Activated T-cell treated with anti-CD3 and anti-CD28 coated beads, Interleukin-2, amount 50 U/mL, for 1 hour (primary cell): ENCODE results near the gene RGS12.

Source experiments
- DNase-seq: peaks from one replicate; pipeline ENCODE4 v3.0.0-alpha.2; 2020

Gene RGS12

DNA sequence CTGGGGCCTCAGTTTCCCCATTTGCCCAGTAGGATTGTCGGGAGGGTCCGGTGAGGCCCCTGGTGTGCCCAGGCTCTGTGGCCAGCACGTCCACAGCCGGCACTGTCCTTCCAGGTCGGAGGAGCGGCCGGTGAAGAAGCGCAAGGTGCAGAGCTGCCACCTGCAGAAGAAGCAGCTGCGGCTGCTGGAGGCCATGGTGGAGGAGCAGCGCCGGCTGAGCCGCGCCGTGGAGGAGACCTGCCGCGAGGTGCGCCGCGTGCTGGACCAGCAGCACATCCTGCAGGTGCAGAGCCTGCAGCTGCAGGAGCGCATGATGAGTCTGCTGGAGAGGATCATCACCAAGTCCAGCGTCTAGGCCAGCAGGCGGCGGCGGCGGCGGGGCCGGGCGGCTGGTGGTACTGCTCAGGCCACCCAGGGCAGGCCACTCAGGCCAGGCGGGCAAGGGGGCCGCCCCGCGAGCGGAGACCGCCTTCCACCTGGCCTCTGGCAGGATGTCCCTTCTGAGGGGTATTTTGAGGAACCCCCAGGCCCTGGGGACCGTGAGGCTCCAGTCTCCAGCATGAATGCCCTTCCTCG is 37.1 kb upstream of the RGS12 start:
- peak; percentile 8 for DNase-seq

DNA sequence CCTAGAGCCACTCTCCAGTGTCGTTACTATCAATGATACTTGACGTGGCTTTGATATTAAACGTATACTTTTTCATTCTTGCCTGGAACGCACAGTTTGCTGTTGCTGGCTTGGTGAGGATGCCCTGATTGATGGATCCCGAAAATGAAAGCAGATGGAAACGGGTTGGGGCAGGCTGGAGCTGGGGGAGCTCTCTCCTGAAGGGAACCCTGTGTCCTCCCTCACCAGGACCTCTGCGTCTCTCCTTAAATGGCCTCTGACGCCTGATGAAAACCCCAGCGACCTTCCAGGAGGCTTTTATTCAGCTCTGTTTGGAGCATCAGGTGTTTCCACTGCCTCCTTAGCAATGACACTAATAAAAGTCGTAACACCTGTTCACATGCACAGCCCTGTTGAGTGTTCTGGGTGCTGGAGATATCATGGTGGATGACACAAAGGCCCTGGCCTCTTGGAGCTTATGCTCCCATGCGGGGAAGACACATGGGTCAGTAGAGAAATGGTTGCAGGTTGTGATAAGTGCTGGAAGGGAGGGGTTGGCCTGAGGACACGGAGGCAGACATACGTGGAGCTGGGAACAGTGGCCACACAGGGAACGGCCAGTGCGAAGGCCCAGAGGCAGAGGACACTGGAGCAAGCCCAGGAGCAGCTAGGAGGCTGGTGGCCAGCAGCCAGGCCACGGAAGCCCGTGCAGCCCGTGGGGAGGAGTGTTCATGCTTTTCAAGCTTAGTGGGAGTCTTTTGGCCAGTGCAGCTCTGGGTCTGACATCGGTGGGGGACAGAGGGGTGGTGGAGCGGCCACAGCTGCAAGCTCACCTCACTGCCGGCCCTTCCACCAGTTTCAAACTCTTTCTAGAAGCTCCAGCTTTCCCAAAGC is 36.4 kb upstream of the RGS12 start:
- DNase-seq, result peak; percentile 14

- peak; percentile 1 for DNase-seq
Measured at GRCh38 chr4:3257103-3257555, 35.7 kb upstream of the RGS12 start.

DNA sequence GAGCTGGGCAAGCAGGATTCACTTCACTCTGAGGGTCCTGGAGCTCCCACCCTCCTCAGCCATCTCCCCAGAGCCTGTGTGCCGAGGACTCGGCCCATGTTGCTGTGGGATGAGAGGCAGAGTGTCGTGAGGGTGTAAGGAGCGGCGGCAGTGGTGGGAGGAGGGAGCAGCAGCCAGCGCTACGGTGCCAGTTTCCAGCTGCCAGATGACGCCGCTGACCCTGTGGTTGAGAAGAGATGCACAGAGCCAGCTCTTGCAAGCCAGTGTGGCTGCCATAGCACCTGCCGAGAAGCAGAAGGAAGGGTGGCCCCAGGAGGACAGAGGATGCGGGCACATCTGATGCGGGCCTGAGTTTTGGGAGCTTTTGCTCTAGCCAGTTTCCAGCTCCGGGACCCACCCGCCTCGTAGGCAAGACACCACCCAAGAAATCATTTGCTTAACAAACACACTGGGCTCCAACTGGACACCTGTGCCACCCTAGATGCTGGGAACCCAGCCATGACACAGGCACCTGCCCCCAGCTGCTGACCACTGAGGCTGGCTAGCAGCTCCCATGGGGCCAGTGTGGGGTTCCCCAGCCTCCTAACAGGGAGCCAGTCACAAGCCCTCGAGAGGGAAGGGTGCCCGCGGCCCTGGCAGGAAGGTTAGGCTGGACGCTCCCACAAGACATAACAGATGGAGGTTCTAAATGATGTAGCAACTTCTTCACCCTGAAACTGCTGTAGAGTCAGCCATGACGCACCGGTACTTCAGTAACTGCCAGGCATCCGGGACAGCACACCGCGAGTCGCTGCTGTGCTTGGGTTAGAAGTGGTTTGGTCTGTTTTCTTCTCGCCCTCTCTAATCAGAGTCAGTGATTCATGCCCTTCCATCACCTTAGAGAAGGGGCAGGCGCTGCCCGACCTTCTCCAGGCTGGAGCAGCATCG is 35.0 kb upstream of the RGS12 start:
- peak; percentile 5 for DNase-seq

DNA sequence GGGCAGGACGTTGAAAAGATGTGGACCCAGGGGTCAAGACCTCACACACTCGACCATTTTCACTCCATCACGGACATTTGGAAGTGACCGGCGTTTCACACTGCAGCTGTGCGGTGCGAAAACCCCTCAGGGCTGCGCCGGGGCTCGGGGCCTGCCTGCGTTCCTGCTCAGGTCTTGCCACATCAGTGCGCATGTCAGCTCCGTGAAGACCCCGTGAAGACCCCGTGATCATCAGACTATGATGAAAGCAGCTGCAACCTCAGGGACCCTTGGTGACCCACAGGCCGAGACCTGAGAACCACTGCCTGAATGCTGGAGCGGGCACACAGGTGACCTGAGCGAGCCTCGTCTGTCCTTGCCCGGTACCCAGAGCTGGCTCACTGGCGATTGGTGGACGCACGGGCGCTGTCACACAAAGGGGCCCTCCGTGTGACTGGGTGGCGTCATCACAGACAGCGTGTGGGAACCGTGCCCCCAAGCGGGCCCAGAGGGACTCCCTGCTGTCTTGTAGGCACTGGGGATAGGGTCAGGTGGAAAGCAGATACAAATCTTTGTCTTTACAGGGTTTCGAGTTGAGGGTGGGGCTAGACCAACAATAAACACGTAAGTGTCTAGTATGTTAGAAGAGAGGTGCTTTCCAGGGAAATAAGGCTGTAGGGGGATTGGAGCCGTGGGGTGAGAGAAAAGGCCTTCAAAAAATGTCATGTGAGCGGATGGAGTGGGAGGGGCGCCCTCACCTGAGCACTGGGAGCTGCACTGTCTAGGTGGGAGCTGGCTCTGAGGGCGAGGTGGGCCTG is 31.2 kb upstream of the RGS12 start:
- peak; percentile 6 for DNase-seq

DNA sequence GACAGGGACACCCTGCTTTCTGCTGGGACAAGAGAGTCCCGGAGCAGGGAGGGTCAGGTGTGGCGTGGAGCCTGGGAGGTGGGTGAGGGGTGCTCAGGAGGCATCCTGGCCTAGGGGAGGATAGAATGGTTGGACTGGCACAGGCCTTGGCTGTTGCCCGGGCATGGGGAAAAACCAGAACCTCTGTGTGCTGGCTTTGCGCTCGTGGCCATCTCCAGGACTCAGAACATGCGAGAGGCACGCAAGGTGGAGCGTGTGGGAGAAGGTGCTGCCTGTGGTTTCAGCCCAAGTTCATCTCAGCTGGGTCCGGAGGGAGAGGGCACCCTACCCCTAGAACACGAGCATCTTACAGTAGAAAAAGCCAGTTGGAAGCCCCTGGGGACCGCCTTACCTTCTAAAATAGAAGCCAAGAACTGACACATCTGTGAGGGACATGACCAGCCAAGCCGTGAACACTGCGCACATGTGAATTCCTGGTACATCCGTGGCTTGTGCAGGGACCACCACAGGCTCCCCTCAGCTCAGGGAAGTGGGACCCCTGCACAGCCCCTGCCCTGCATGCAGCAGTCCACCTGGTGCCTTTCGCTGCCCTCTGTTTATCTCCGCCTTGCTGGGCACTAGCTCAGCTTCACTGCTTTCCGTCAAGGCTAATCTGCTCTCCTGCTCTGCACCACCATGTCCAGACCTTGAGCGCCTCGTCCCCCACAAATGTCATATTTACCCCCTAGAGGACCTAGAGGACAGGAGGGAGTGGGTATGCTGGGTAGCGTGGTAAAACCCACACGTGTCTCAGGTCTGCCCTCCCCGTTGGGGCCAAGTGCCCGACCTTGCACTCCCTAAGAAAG is 30.4 kb upstream of the RGS12 start:
- peak; percentile 2 for DNase-seq

DNA sequence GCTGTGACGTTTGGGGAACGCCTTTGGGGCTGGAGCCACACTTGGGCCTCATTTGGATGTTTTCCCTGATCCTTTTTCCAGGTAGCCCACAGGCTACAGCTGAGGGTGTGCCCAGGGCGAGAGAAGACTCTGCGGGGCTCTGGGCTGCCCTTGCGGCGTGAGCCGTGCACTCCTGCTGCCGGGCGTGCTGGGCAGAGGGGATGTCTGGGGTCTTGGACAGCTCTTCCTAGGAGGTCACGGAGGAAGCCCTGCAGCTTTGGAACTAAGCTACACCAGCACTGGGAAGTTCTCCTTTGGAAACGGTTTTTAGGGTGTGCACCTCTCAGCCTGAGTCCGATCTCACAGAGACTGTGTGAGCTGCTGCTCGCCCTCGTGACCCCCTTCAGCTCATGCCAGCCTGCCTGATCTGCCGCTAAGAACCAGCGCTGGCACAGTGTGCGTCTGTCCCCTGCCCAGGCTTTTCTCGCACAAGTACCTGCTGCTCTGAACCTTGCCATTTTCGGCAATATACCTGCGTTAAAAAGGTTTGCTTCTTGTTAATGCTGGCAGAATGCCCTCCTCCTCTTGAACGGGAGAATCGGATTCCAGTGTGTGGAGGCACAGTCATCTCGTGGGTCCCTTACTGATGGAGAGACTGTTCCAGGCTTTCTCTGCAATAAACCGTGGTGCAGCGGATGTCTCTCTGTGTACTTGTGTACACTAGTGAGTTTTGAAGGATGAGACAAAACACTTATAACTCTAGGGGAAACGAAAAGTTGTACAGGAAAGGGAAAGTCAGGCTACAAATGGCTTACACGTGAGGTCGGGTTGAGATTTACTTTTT is 29.6 kb upstream of the RGS12 start:
- DNase-seq, result no peak

DNA sequence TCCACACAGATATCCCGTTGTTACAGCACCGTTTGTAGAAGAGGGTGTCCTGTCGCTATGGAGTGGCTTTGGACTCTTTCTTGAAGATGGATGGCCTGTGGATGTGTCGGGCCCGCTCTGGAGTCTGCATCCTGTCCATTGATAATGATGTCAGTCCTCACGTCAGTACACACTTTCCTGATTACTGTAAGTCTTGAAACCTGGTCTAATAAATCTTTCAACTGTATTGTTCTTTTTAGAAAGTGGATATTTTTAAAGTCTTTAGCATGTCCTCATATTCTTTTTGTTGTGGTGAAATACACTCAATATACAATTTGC is 29.0 kb upstream of the RGS12 start:
- DNase-seq, result no peak

DNA sequence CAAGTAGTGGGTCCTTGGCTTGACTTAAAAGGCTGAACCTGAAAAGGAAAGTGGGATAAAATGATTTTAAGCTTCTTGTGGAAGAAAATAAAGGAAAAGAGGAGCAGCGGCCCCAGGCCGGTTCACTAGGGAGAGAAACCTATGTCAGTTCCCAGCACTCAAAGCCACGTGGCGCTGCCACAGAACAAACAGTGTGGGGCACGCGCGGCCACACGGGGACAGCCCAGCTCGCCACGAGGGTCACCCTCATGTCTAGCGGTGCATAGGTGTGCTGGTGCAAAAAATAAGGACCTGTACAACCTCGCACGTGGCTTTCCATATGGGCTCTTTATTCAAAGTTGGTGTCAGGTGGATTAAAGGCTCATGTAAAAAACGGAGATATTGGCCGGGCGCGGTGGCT is 26.7 kb upstream of the RGS12 start:
- DNase-seq, result no peak

DNA sequence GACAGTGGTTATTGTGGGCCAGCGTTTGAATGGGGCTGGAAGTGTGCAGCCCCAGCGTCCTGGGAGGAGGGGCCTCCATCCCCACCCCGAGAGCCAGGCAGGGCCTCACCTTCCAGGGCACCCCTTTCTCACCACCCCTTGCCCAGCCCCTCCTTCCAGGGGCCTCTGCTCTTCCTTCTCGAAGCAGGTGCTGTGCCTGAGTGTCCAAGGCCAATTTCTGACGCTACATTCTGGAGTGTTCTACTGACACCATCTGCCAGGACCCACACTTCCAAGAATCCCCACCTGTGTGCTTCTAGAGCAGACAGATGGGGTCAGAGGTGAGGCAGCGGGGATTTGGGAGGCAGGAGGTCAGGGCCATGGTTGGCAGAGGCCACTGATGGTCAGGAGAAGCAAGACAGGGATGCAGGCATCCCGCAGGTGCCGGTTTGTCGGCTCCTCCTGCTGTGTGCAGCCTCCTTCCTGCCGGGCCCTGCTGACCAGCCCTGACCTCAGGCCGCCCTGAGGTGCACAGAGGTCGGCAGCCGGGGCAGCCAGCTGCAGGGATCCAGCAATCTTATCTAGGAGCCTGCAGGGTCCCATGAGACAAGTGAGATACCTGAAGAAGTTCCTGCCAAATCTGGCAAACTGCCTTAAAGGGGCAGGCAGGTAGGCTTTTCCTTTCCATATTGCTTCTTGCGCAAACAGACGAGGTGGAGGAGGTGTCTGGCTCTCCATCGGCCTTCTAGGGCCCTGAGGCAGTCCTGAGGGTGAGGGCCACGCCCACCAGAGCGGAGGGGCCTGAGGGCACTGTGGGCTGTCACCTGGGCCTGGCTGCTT is 25.0 kb upstream of the RGS12 start:
- DNase-seq, result no peak

- DNase-seq, result no peak
Measured at GRCh38 chr4:3268395-3269104, 24.3 kb upstream of the RGS12 start.

DNA sequence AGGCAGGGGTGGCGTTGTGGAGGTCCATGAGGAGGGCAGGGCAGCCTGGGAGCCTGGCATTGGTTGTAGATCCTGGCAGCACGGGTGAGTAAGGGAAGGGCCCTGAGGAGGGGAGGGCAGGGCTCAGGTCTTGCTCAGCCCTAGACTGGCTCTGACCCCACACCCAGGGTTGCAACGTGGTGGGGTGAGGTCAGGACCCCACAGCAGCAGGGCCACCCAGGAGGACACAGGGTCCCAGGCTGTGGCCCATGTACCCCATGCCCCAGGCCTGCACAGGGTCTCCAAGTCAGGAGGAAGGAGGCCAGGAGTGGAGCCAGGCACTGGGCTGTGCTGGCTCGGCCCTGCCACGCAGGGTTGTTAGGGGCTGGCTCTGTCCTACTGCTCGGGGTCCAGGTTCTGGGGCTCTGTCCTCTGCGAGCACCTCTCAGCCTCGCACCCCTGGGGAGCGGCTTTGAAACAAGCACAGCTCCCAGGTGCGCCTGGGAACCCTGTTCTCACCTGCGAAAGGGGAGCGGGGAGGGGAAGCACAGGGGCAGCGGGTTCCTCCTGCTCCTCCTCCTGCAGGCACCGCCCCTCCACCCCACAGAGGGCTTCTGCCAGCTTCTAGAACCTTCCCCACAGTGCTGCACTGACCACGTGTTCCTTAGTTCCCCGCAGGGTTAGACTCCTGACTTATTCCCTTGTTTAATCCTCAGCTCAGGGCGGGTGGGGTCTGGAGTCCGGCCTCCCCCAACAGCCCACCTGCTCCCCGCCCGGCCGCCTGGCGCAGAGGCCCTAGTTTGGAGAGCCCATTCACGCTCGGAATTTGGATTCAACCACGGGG is 23.5 kb upstream of the RGS12 start:
- no peak for DNase-seq

DNA sequence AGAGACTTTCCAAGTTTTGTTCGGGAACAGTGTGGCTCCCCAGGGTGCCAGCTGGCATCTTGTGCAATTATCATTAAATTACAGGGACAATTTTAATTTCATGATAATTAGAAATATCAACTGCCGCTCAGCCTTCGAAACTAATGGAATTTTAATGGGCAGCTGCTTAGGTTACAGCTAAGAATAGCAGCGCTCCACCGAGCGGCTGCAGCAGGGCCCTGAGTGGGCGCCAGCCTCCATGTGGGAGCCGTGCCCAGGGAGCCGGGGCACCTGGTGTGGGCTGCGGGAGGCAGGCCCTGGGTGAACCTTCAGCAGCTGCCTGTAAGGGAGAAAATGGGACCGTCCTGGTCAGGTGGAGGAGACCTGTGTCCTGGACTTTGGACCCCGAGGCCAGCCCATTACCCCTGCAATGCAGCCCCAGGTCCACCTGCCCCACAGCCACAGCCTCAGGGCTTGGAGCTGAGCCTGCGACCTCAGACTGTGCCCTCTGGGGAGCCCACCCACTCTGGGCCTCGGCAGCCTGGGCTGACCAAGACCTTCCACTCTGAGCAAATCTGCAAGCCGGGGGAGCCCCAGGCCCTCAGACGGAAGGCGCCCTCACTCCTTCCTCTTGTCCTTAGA is 22.7 kb upstream of the RGS12 start:
- no peak for DNase-seq

- no peak for DNase-seq
Measured at GRCh38 chr4:3271131-3271530, 21.7 kb upstream of the RGS12 start.

DNA sequence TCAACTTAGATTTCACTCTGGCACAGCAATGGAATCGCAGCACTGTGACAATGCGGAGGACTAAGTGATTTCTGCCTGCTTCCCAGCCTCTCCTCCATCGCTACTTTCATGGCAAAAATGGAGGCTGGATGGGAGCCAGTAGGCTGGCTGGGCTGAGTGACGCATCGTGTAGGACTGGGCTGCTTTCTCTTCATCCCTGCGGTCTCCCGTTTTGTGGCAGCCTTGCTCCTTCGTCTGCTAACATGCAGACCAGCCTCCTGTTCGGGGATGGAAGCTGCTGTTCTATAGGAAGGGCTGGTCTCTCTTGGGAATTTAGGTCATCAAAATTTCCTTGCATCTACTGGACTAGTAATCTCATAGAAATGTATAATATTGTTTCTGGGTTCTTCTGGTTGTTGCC is 15.8 kb upstream of the RGS12 start:
- no peak for DNase-seq

GRCh38 chr4:3280466-3280865 is 12.4 kb upstream of the RGS12 start:
- DNase-seq, result no peak

DNA sequence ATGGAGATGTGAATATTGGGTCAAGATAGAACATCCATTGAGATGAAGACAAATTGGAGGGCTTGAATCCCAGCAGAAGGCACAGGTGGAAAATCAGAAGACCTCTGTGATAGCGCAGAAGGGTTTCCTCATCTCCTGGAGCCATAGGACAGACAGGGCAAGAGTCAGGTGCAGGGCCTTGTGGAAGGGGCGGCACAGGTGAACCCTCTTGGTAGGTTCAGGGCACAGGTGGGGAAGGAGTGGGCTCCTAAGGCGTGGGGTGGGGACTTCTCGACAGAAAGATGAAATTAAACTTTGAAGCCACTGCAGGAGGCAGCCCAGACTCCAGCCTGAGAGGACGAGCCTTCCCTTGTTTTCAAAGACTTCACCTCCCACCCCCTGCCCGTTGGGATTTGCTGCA is 9.3 kb upstream of the RGS12 start:
- DNase-seq, result no peak

- no peak for DNase-seq
Measured at GRCh38 chr4:3283916-3284315, 8.9 kb upstream of the RGS12 start.
